HG03378 (cell line): ENCODE data around the gene WNT7A.

ENCODE experiments used
- ATAC-seq: cut with Tn5 transposase; IDR thresholded peaks from one replicate; pipeline ENCODE4 v1.9.1; 2021; ENCODE audit warnings: mild to moderate bottlenecking, moderate library complexity; ENCODE audit not compliant: unreplicated experiment

WNT7A gene

DNA sequence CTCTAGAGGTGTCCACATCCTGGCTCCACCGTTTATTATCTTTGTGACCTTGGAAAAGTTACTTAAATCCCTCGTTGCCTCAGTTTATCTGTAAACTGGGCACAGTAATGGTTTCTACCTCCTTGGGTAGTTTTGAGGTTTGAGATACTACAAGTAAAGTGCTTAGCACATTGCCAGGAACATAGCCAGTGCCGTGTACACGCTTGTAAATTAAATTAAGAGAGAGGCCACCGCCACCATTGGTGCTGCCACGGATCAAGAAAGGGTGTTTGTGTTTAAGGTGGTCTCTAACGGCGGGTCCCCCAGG lies 5.8 kb upstream of the WNT7A start:
- no peak for ATAC-seq

DNA sequence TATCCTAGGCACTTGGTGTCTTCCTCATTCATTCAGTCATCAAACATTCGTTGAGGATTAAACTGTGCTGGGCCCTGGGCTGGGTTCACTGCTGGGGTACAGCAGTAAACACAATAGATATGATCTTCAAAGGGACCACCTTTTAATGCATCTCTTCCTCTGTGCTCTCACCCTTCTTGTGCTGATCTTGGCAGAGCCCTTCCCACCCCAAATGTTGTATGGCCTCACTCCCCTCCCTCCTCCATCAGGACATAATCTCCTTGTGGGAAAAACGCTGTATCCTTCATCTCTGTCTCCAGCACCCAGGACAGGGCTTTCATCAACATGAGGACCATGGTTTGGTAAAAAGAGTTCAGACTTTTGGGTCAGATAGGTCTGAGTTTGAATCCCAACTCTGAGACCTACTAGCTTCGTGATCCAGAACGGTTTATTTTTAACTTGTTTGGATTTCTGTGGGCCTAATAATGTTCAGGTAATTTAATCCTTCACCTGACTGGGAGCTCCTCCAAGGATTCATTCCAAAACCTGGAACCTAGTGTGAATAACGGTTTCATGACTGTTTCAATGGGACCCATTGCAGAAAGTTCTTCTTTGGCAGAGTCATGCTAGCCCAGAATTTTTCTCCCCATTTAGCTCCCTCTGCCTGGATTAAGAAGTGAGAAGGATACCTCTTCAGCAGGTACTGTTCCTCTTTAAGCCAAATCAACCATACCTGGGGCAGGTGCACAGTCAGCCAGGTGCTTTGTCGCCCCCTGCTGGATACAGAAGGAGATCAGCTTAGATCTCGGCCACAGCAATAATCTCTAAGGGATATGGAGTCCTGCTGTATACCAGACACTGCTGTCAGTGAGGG lies 5.2 kb upstream of the WNT7A start:
- no peak for ATAC-seq

DNA sequence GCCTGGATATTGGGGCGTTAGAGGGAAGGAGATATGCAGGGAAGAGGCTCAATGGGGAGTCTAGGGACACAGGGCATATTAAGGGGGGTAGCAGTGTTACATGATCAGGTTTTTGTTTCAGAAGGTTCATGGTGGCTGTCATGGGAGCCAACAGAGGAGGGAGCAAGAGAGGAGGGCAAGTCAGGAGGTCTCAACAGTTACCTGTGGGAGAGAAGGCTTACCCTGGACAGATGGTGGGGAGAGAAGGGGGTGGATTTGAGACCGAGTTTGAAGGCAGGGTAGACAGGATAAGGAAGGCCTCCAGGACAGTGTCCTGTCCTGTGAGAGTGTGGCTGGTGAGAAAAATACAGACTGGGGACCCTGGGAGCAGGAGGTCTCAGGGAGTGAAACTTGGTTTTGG lies 3.8 kb upstream of the WNT7A start:
- ATAC-seq: no peak

DNA sequence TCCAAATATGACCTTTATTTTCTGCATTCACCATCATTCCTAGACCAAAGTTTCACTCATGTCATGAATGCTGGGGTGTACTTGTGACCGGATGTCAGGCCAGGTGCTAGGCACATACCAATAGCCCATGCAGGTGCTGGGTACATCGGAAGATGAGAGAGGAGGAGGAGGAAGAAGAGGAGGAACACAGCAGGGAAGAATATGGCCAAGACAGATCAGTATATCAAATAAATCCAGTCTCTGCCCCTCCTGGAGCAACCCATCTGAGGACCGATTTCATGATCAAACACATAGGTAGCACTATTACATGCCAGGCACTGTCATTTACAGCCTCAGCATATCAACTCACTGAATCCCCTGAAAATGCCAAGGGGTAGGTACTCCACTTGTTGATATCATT lies 3.0 kb upstream of the WNT7A start:
- ATAC-seq: no peak

DNA sequence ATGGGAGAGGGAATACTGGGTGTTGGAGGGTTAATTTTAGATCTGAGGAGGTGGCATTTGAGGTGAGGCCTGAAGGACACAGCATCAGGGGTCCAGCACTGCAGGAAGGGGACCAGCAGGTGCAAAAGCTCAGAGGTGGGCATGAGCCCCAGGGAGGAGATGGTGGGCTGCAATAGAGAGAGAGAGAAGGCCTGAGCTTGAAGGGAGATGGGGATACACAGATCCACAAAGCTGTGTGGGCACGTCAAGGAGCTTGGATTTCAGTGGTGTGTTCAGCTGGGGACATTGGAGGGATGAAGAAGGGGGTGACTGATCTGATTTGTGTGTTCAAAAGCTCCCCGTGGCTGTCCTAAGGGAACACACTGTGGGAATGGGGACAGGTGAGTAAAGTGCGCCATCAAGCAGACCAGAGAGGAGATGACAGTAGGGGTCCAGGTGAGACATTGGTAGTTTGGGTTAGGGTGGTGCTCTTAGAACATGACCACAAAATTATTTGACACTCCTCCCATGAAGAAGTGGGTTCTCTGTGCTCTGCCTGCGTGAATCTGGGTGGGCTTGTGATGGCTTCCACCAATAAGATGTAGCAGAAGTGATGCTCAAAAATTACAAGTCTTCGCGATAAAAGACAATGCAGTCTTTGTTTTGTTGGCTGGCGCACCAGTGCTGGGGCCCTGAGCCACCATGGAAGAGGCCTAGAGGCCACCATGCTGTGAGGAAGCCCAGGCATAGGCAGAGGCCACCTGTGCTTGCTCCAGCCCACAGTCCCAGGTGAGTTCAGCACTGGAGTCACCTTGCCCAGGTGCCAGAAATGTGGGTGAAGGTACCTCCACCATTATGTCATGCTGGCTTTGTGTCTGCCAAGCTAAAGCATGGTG lies 1.9 kb upstream of the WNT7A start:
- ATAC-seq: no peak

DNA sequence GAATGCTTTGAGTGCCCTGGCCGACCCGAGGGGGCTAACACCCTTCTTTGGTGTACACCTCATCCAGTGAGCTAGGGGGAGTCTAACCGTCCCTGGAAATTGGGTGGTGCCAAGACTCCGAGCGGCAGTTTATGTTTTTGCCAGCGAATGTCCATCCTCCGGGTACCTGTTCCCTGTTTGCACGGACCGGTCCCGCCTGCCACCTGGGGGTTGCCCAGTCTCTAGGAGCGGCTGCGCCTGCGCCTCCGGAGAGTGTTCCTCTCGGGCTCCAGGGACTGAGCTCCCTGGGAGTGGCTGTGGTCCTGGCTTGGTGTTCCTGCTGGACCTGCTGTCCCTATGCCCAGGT lies 913 bp upstream of the WNT7A start:
- no peak for ATAC-seq

DNA sequence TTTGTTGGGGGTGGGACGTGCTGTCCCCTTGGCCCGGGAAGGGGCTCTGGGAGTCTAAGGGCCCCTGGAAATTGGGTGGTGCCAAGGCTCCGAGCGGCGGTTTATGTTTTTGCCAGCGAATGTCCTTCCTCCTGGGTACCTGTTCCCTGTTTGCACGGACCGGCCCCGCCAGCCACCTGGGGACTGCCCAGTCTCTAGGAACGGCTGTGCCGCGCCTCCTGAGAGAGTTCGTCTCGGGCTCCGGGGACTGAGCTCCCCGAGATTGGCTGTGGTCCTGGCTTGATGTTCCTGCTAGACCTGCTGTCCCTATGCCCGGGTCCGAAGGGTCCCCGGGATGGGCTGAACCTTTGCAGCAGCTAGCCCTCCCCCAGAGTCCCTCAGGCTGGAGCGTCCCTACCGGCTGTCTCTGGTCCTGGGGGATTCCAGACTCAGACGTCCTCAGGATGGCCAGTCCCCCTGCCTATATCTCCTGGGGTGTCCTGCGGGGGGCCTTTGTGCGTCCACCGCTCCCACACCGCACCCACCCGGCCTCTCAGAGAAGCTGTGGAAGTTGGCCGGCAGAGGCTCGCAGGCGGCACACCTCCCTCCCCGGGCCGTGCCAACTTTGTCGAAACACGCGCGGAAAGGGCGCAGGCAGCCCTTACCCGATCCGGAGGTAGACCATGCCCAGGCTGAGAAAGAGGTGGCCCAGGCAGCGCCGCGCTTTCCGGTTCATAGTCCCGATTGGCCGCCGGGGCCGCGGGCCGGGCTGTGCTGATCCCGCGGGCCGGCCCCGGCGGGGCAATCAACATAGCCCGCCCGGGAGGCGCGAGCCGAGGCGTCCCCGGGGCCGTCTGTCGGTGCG lies 547 bp downstream of the WNT7A start:
- no peak for ATAC-seq

DNA sequence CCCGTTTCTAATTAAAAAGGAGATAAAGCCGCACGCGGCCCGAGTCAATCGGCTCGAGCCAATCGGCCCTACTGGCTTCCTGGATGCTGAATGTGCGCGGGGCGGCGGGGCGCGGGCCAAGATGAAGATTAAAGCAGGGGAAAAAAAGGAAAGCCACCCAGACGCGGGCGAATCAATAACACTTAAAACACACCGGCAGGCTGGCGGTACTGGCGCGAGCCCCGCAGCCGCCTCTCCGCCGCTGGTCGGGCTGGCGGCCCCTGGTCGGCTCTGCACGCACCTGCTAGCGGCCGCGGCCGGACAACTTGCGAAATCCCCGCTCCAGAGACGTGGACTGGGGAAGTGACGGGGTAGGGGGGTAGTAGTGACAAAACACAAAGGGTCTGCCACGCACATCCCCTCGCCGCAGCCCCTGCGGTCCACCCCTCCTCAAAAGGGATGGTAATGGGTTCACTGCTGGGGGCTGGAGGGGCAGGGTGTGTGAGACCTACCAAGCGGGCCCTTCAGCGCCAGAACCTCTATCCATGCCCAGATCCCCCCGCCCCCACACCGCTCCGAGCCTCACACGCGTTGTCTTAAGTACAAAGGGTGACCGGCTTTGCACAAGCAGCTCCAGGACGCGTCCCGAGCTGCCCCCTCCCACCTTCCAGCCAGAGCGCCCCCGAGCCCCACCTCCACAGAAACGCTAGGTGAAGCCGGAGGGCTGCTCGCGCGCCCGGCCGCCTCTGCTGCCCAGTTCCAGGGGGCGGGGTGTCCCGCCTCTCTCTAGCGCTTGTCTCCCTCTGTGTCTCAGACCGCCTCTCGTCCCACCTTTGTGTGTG lies 1.4 kb downstream of the WNT7A start:
- no peak for ATAC-seq

DNA sequence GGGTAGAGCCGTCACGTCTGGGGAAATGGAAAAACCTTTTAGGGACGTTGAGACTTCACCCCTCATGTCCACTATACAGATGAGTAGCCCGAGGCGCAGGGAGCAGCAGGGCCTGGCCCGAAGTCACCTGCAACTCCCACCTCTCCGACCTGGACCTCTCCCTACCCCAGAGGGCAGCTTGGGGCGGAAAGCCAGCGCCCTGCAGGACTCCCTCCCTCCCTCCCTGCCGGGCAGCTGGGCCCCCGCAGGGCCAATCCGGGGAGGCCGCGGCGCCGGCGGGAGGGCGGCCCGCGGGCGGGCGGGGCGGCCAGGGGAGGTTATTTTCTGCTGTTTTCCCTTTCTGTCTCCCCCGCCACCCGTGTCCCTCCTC lies 2.0 kb downstream of the WNT7A start:
- ATAC-seq: no peak

DNA sequence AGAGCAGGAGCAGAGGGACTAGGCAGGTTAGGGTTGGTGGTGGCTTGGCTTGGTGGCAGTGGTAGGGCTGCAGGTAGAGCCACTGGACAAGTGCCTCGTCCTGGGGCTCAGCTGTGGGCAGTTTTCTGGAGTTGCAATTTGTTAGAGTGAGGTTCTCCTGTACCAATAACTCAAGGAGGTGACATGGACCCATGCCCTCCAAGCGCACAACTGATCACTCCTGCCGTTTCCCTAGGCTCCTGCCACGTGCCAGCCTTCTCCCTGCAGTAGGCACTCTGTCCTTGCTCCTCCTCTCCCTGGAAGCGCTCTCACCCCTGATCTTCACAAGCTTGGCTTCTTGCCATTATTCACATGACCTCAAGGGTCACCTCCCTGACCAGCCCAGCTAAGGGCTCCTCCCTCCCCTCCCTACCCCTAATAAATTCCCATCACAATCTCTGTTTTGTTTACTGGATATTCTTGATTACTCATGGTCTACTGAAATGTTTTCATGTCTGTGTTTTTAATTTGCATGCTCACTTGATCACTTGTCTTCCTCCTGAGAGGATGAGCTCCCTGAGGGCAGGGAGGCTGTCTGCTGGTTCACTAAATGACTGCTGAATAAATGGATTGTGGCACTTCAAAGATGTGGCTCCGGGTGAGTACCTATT lies 3.3 kb downstream of the WNT7A start:
- no peak for ATAC-seq

DNA sequence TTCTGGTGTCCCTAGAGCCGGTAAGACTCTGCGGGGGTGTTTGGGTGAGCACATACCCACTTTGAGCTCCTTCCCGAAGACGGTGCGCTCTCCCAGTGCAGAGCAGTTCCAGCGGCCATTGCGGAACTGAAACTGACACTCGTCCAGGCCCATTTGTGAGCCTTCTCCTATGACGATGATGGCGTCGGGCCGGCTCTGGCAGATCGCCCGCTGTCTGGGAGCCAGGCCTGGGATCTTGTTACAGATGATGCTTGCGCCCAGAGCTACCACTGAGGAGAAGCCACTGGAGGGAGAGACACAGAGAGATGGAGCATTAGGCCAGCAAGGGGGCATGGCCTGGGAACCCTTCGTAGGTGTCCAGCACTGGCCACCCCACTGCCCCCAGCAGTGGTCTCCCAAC lies 5.0 kb downstream of the WNT7A start:
- no peak for ATAC-seq

DNA sequence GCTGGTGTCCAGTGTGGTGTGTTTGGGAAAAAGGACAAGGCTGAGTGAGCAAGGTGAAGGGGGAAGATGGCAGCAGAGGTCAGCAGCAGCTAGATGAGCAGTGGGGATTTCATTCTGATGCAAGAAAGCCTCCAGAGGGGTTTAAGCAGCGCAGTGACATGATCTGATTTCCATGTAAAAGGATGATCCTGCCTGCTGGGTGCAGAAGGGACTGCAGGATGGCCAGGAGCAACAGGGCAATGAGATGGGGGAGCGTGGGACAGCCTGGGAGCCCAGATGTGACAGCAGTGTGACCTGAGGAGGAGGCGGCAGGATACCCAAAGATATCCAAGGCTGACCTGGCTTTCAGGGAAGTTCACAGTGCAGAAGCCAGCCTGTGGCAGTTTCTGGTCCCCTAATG lies 6.1 kb downstream of the WNT7A start:
- no peak for ATAC-seq

DNA sequence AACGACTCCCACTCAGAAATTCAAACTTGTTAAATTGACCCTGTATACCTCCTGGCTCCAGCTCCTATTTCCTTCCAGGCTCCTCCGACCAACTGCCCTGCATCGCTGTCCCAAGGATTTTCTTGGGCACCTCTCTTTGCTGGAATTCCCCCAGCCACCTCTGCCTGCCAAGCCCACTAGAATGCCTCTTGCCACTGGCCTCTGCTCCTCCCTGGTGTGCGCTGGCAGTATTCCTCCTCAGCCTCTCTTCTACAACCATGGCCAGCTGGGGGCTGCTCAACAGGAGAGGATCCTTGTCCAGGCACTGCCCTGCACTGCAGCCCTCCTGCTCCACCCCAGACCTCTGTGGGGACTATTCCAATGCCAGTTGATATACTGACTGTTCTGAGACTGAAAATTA lies 7.4 kb downstream of the WNT7A start:
- ATAC-seq: no peak

DNA sequence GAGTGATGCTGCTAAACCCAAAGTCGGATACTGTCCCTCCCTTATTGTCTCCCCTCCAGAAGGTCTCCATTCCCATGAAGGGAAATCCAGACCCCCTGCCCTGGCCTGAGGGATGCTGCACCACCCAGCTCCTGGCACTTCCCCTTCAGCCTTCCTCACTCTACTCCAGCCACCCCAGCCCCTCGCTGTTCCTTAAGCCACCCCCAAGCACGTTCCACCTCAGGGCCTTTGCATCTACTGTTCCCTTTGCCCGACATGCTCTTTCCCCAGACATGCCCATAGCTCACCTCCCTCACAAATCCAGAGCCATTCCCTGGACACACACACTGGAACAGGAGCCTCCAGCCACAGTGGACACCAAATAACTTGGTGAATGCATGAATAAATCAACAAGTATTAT lies 8.1 kb downstream of the WNT7A start:
- no peak for ATAC-seq

DNA sequence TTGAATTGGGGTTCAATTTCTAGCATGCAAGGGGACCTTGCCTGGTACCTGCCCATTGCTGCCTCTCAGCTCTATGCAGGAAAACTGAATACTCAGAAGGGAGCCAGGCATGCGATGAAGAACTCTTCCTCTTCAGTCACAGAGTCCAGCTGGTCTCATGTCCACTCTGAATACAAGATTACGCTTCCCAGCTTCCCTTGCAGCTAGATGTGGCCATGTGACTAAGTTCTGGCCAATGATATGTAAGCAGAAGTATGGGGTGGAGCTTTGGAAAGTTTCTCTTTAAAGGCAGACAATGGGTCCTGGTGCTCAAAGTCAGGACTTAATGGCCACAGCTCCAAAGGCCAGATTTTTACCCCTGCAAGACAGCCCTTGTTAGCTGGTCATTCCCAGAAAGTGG lies 9.0 kb downstream of the WNT7A start:
- ATAC-seq: no peak

DNA sequence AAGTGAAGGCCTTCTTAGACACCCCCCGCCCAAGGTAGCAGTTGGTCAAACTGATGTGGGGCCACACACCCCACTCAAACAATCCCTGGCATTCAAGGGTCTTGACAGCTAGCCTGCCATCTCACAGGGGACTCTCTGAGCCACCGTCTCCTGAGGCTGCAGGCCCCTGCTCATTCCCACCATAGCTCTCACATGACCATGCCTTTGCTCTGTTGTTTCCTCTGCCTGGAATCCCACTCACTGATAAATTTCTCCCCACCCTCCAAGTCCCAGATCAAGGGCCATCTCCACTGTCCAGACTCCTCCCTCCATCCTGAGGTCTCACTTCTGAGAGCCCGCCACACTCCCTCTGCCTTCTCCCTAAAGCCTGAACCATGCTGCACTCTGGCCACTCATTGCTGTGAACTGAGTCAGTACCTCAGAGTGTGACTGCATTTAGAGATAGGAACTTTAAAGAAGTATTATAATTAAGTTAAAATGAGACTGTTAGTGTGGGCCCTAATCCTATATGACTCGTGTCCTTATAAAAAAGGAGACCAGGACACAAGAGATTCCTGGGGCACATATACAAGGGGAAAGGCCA lies 10.0 kb downstream of the WNT7A start:
- ATAC-seq: no peak

DNA sequence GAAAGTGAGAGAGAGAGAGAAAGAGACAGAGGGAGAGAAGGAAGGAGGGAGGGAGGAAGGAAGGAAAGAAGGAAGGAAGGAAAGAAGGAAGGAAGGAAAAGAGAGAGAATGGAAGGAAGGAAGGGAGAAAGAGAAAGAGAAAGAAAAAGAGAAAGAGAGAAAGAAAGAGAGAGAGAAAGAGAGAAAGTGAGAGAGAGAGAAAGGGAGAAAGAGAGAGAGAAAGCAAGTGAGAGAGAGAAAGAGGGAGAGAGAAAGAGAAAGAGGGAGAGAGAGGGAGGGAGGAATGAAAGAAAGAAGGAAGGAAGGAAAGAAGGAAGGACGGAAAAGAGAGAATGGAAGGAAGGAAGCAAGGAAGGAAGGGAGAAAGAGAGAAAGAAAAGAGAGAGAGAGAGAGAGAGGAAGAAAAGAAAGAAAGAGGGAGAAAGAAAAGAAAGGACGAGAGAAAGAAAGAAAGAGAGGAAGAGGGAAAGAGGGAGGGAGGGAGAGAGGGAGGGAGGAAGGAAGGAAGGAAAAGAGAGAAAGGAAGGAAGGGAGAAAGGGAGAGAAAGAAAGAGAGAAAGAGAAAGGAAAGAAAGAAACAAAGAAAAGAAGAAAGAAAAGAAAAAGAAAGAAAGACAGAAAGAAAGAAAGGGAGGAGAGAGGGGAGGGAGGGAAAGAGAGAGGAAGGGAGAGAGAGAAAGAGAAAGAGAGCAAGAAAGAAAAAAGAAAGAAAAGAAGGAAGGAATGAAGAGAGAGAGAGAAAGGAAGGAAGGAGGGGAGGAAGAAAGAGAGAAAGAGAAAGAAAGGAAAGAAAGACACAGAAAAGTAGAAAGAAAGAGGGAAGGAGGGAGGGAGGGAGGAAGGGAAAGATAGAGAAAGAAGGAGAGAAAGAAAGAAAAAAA lies 10.8 kb downstream of the WNT7A start:
- no peak for ATAC-seq

DNA sequence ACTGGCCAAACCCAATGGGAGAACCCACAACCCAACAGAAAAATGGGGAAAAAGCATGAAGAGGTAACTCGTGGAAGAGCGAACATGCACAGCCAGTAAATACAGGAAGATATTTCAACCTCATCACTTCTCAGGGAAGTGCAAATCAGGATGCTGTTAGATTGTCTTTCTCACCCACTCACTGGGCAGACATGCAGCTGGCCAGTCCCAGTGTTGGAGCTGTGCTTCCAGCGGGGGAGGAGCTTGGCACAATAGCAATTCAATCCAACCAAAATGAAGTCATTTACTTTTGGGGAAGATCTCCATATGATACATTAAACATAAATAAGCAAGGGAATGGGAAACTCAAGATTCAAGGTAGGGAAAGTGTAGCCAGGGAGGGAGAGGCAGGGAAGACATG lies 12.1 kb downstream of the WNT7A start:
- no peak for ATAC-seq
